Measurements from ENCODE around the gene AASS. TPM values are rescaled to one million over a fixed set of nuclear protein-coding genes. Genes with fewer than 3 reads are reported as not detected.

Gene AASS
- total RNA-seq, 2 donors from 2014 or later, result 60.5 to 99.7 TPM

GRCh38 chr7:122140918-122141317 lies 3.1 kb downstream of the AASS start:
- 80% methylated on average over 1 of the region's 1 CpG; no CpG with 5 or more reads in 1 of the 2 experiments for WGBS, 2 experiments (ENCODE audit: insufficient coverage in 1 of 2, insufficient read length in 1 of 2)
- DNase-seq, result no peak
- H3K4me3 ChIP-seq (ENCODE audit: low read length), result peak overlapping the region; percentile 0
- Mint-ChIP-seq H3K4me1 (peaks cover 43% of the 10 kb centered on the region), H3K4me3 (peak overlapping the region; percentile 99), H3K27ac (no peak overlapping the region), H3K27me3 (ENCODE audit: insufficient read depth) (no peaks in the 10 kb centered on the region), H3K9me3 (no peaks in the 10 kb centered on the region), H3K36me3 (ENCODE audit: low read depth) (no peaks in the 10 kb centered on the region)
- H3K4me1 ChIP-seq (ENCODE audit: control insufficient read depth, insufficient read depth, low read length), result no peaks in the 10 kb centered on the region
- H3K9me3 ChIP-seq (ENCODE audit: control insufficient read depth, low read length), result no peaks in the 10 kb centered on the region
- H3K27me3 ChIP-seq (ENCODE audit: control insufficient read depth, insufficient read depth, low read length, poor library complexity, severe bottlenecking), result no peaks in the 10 kb centered on the region
- TF ChIP-seq CTCF (conservative IDR thresholded peaks at IDR 0.05), result no peak
- H3K27ac ChIP-seq (ENCODE audit: low read depth, low read length), result no peak overlapping the region
- H3K36me3 ChIP-seq (ENCODE audit: control insufficient read depth, insufficient read depth, low read length), result no peaks in the 10 kb centered on the region
- H3K9ac ChIP-seq (ENCODE audit: extremely low read depth, low read length, poor library complexity, severe bottlenecking), result no peak overlapping the region

GRCh38 chr7:122137251-122138077 lies 6.6 kb downstream of the AASS start:
- peaks cover 27% of the 10 kb centered on the region for H3K4me1 Mint-ChIP-seq
- 78 to 88% methylated on average over 5 of the region's 5 CpGs for WGBS, 2 experiments (ENCODE audit: insufficient coverage in 1 of 2, insufficient read length in 1 of 2)
- TF ChIP-seq CTCF (conservative IDR thresholded peaks at IDR 0.05), result no peak
- no peaks in the 10 kb centered on the region for H3K9me3 ChIP-seq (ENCODE audit: control insufficient read depth, low read length)
- no peaks in the 10 kb centered on the region for H3K9me3 Mint-ChIP-seq
- H3K4me1 ChIP-seq (ENCODE audit: control insufficient read depth, insufficient read depth, low read length), result no peaks in the 10 kb centered on the region
- H3K4me3 ChIP-seq (ENCODE audit: low read length), result no peak overlapping the region
- H3K27me3 ChIP-seq (ENCODE audit: control insufficient read depth, insufficient read depth, low read length, poor library complexity, severe bottlenecking), result no peaks in the 10 kb centered on the region
- peak overlapping the region; percentile 16 for H3K27ac Mint-ChIP-seq
- H3K9ac ChIP-seq (ENCODE audit: extremely low read depth, low read length, poor library complexity, severe bottlenecking), result no peak overlapping the region
- no peak overlapping the region for H3K4me3 Mint-ChIP-seq
- DNase-seq, result no peak
- no peaks in the 10 kb centered on the region for H3K36me3 ChIP-seq (ENCODE audit: control insufficient read depth, insufficient read depth, low read length)
- H3K36me3 Mint-ChIP-seq (ENCODE audit: low read depth), result peaks cover 7% of the 10 kb centered on the region
- no peaks in the 10 kb centered on the region for H3K27me3 Mint-ChIP-seq (ENCODE audit: insufficient read depth)
- H3K27ac ChIP-seq (ENCODE audit: low read depth, low read length), result no peak overlapping the region

- Histone ChIP-seq H3K27ac (ENCODE audit: low read depth, low read length) (no peak overlapping the region), H3K27me3 (ENCODE audit: control insufficient read depth, insufficient read depth, low read length, poor library complexity, severe bottlenecking) (no peaks in the 10 kb centered on the region), H3K4me3 (ENCODE audit: low read length) (no peak overlapping the region), H3K9ac (ENCODE audit: extremely low read depth, low read length, poor library complexity, severe bottlenecking) (no peak overlapping the region), H3K9me3 (ENCODE audit: control insufficient read depth, low read length) (no peaks in the 10 kb centered on the region), H3K4me1 (ENCODE audit: control insufficient read depth, insufficient read depth, low read length) (no peaks in the 10 kb centered on the region), H3K36me3 (ENCODE audit: control insufficient read depth, insufficient read depth, low read length) (no peaks in the 10 kb centered on the region)
- WGBS, 2 experiments (ENCODE audit: insufficient coverage in 1 of 2, insufficient read length in 1 of 2), result 93% methylated on average over 1 of the region's 1 CpG; no CpG with 5 or more reads in 1 of the 2 experiments
- DNase-seq, result no peak
- TF ChIP-seq CTCF (conservative IDR thresholded peaks at IDR 0.05), result no peak
- no peaks in the 10 kb centered on the region for H3K9me3 Mint-ChIP-seq
- H3K36me3 Mint-ChIP-seq (ENCODE audit: low read depth), result peaks cover 10% of the 10 kb centered on the region
- no peaks in the 10 kb centered on the region for H3K27me3 Mint-ChIP-seq (ENCODE audit: insufficient read depth)
- peak overlapping the region; percentile 28 for H3K27ac Mint-ChIP-seq
- H3K4me3 Mint-ChIP-seq, result no peak overlapping the region
- H3K4me1 Mint-ChIP-seq, result peaks cover 21% of the 10 kb centered on the region
Observed at GRCh38 chr7:122136639-122137245, 7.3 kb downstream of the AASS start.
